OCI-LY1 (cell line): ENCODE data around the gene GADD45B.

Source experiments
- CTCF ChIP-seq: fragments of 200-600 bp; sonication (generic), shearing (Covaris generic); IDR thresholded peaks from 2 replicates; pipeline ENCODE4 v1.5.1; 2017; ENCODE audit warnings: mild to moderate bottlenecking, antibody characterized with exemption, low read length, moderate library complexity, mixed read lengths
- EZH2 ChIP-seq: fragments of 200-600 bp; sonication (generic), shearing (Covaris generic); IDR thresholded peaks from 2 replicates; pipeline ENCODE4 v1.8.0; 2017; ENCODE audit warnings: borderline replicate concordance, mixed run types, mild to moderate bottlenecking, antibody characterized with exemption, low read length, moderate library complexity, mixed read lengths

- TF ChIP-seq CTCF (no peak), EZH2 (no peak)
These were observed 15.3 kb downstream of the GADD45B start for GRCh38 chr19:2491130-2491801.
